NCI-H1436 treated with DMSO at 0.1 percent for 48 hours (cell line): Measurements from ENCODE around the gene CHAC1.
"Not testable (repeated sequence)": the region's sequence is repeated elsewhere in the genome, so short reads cannot be mapped to it uniquely, and the experiment has no call there.

Experiments
- DNase-seq: peaks from one replicate; lab custom pipeline; 2025; lab: John Stamatoyannopoulos, UW

The CHAC1 gene

GRCh38 chr15:40937762-40938535, 15.3 kb upstream of the CHAC1 start:
- DNase-seq: no peak

GRCh38 chr15:40938536-40938870, 14.8 kb upstream of the CHAC1 start:
- no peak for DNase-seq

- no peak for DNase-seq
These were observed 12.9 kb upstream of the CHAC1 start for GRCh38 chr15:40940296-40940801.

GRCh38 chr15:40941068-40941527, 12.2 kb upstream of the CHAC1 start:
- no peak for DNase-seq

GRCh38 chr15:40941528-40942336, 11.5 kb upstream of the CHAC1 start:
- DNase-seq: no peak

GRCh38 chr15:40942337-40942854, 10.9 kb upstream of the CHAC1 start:
- DNase-seq: no peak

GRCh38 chr15:40942878-40943277, 10.4 kb upstream of the CHAC1 start:
- DNase-seq: no peak

GRCh38 chr15:40943764-40944365, 9.4 kb upstream of the CHAC1 start:
- DNase-seq: no peak

- no peak for DNase-seq
These were observed 8.6 kb upstream of the CHAC1 start for GRCh38 chr15:40944510-40945296.

- DNase-seq: no peak
These were observed 4.4 kb upstream of the CHAC1 start for GRCh38 chr15:40948706-40949473.

- DNase-seq: no peak
These were observed 3.5 kb upstream of the CHAC1 start for GRCh38 chr15:40949756-40950207.

- no peak for DNase-seq
These were observed 1.5 kb upstream of the CHAC1 start for GRCh38 chr15:40951764-40952163.

- no peak for DNase-seq
These were observed 870 bp upstream of the CHAC1 start for GRCh38 chr15:40952301-40952900.

- DNase-seq: no peak
These were observed 423 bp downstream of the CHAC1 start for GRCh38 chr15:40953713-40954074.

- not testable (repeated sequence) for DNase-seq
These were observed 1.0 kb downstream of the CHAC1 start for GRCh38 chr15:40954158-40954848.

GRCh38 chr15:40955141-40955903, 2.1 kb downstream of the CHAC1 start:
- no peak for DNase-seq

GRCh38 chr15:40955930-40956540, 2.8 kb downstream of the CHAC1 start:
- DNase-seq: no peak

- no peak for DNase-seq
These were observed 3.3 kb downstream of the CHAC1 start for GRCh38 chr15:40956541-40956982.
